Lower leg skin (tissue), 4 donors: ENCODE data around the gene PKD2. TPM values are rescaled to one million over a fixed set of nuclear protein-coding genes. Genes with fewer than 3 reads are reported as not detected.
"Not testable (repeated sequence)": the region's sequence is repeated elsewhere in the genome, so short reads cannot be mapped to it uniquely, and the experiment has no call there.

Experiments
- DNase-seq, 2 donors: peaks; one replicate each; pipeline ENCODE4 v3.0.0-alpha.2; 2019; ENCODE audit warnings: low spot score in 2 of 2
- H3K4me3 ChIP-seq: fragments of 200-600 bp; sonication (generic); 2 replicates; pipeline ENCODE4 v1.5.1; 2017; ENCODE audit warnings: mild to moderate bottlenecking, low read depth; ENCODE audit not compliant: poor library complexity, severe bottlenecking
- CTCF ChIP-seq, 3 donors: fragments of 450-650 bp; IDR thresholded peaks; one replicate each; pipeline ENCODE4 v1.5.1; 2016; ENCODE audit warnings: antibody characterized with exemption in 3 of 3, mild to moderate bottlenecking in 3 of 3, moderate library complexity in 2 of 3
- POLR2A ChIP-seq, 2 donors: fragments of 450-650 bp; IDR thresholded peaks; one replicate each; pipeline ENCODE4 v1.6.1; 2016 to 2017; ENCODE audit warnings: antibody characterized with exemption in 2 of 2, mild to moderate bottlenecking in 1 of 2, moderate library complexity in 1 of 2
- WGBS, 2 donors: methylation state at CpG; one replicate each; pipeline ENCODE4 v1.1.5; 2018; 5-methylcytosine and 5-hydroxymethylcytosine counted together
- intact Hi-C: fragments of 100-400 bp; cut with DNase I; formaldehyde crosslinking; loops from one replicate; pipeline ENCODE4 v1.15.0; 2023; ENCODE audit warnings: low total_unique reads
- total RNA-seq, 4 donors: library from RNA; depleted of rRNA; stranded (reverse); fragments of >200 nt; gene quantifications; one replicate each; pipeline ENCODE4 v1.1.0, GENCODE V29; 2016

PKD2 gene
- total RNA-seq, 4 donors from 2014 or later: 17.3 to 25.4 (median 21.7) TPM

GRCh38 chr4:88110826-88111225, 103.4 kb downstream of the PKD2 start:
- intact Hi-C loops: no loop called here
- DNase-seq: no peak
- H3K4me3 ChIP-seq: no peak overlapping the region
- TF ChIP-seq CTCF (IDR thresholded peaks at IDR 0.05) (no peak), POLR2A (IDR thresholded peaks at IDR 0.05) (no peak)
- 49 to 52% methylated on average over 2 of the region's 2 CpGs for WGBS, 2 donors

- no peak for DNase-seq
- intact Hi-C loops: no loop called here
- no peak overlapping the region for H3K4me3 ChIP-seq
- no peak for TF ChIP-seq CTCF (IDR thresholded peaks at IDR 0.05)
- no peak for TF ChIP-seq POLR2A (IDR thresholded peaks at IDR 0.05)
- WGBS, 2 donors: 92 to 94% methylated on average over 5 of the region's 5 CpGs
Measured at GRCh38 chr4:88112856-88113255, 105.4 kb downstream of the PKD2 start.

- intact Hi-C loops: no loop called here
- no peak for DNase-seq
- WGBS, 2 donors: 92 to 94% methylated on average over 5 of the region's 5 CpGs
- no peak overlapping the region for H3K4me3 ChIP-seq
- TF ChIP-seq CTCF (IDR thresholded peaks at IDR 0.05): no peak
- no peak for TF ChIP-seq POLR2A (IDR thresholded peaks at IDR 0.05)
Measured at GRCh38 chr4:88115587-88115986, 108.2 kb downstream of the PKD2 start.

- intact Hi-C loops: no loop called here
- WGBS, 2 donors: 81 to 83% methylated on average over 2 of the region's 2 CpGs
- no peak overlapping the region for H3K4me3 ChIP-seq
- no peak for DNase-seq
- TF ChIP-seq POLR2A (IDR thresholded peaks at IDR 0.05) (no peak), CTCF (IDR thresholded peaks at IDR 0.05) (no peak)
Measured at GRCh38 chr4:88119943-88120342, 112.5 kb downstream of the PKD2 start.

GRCh38 chr4:88122260-88122659, 114.8 kb downstream of the PKD2 start:
- 89 to 93% methylated on average over 5 of the region's 5 CpGs for WGBS, 2 donors
- intact Hi-C loops, H3K4me3 ChIP-seq, DNase-seq: not testable (repeated sequence)

Other genes with a start within 250 kb of the PKD2 start
- gene IBSP, start 208.1 kb upstream of the PKD2 start, total RNA-seq: not detected
- not detected for gene MEPE, start 174.7 kb upstream of the PKD2 start, total RNA-seq
- 10 to 100 TPM in 2 of 4 donors, 1 to 10 TPM in 2; 1.9 to 57.0 (median 7.4) TPM for gene SPP1, start 31.9 kb upstream of the PKD2 start, total RNA-seq
- gene ABCG2, start 151.0 kb downstream of the PKD2 start, total RNA-seq: 1 to 10 TPM in 3 of 4 donors, under 1 TPM in 1; 0.38 to 3.6 (median 1.3) TPM